B cell (primary cell): ENCODE measurements around the gene DNAJC1. TPM values are rescaled to one million over a fixed set of nuclear protein-coding genes. Genes with fewer than 3 reads are reported as not detected.

Source experiments
- ATAC-seq: fragments of 200-7000 bp; cut with Tn5 transposase; one replicate; pipeline ENCODE4 v1.10.0; 2021; ENCODE audit warnings: low read depth, mild to moderate bottlenecking, moderate number of reproducible peaks, moderate library complexity
- CTCF ChIA-PET: fragments of 350-600 bp; sonication (Branson Sonifier 250); formaldehyde crosslinking; loops from one replicate; lab custom pipeline; 2021; ENCODE audit warnings: antibody characterized with exemption, inconsistent platforms; lab: Charles Lee
- POLR2A ChIA-PET: fragments of 350-600 bp; sonication (Branson Sonifier 250); formaldehyde crosslinking; loops from one replicate; lab custom pipeline; 2021; ENCODE audit warnings: antibody characterized with exemption; lab: Charles Lee
- DNase-seq: peaks from one replicate; pipeline ENCODE4 v3.0.0; 2013
- H2AFZ ChIP-seq: 2 replicates; pipeline ENCODE4 v1.6.1; 2012; ENCODE audit warnings: mild to moderate bottlenecking, low read depth, low read length; ENCODE audit not compliant: insufficient read depth, poor library complexity, severe bottlenecking
- H3K27ac ChIP-seq, 2 donors: 1 replicate in 1 of 2; 2 replicates in 1 of 2; pipeline ENCODE4 v1.5.1; 2012 to 2013; ENCODE audit warnings: low read length in 2 of 2, mild to moderate bottlenecking in 2 of 2, moderate library complexity in 1 of 2
- H3K27me3 ChIP-seq, 4 experiments: fragments of 200-600 bp in 1 of 4; sonication (generic) in 1 of 4; replicated peaks in 1 of 4; 1 replicate in 2 of 4; 2 replicates in 2 of 4; pipeline versions ENCODE4 v1.6.1 to v1.7.0; 2013 to 2016; ENCODE audit warnings: low read length in 3 of 4, mild to moderate bottlenecking in 2 of 4, mixed read lengths in 1 of 4, moderate library complexity in 1 of 4; ENCODE audit not compliant: insufficient read depth in 4 of 4, control insufficient read depth in 3 of 4; ENCODE audit errors: control extremely low read depth in 1 of 4
- H3K36me3 ChIP-seq, 2 experiments: replicated peaks in 1 of 2; 1 replicate in 1 of 2; 2 replicates in 1 of 2; pipeline versions ENCODE4 v1.6.1 to v1.7.1; 2013; ENCODE audit warnings: low read length in 1 of 2; ENCODE audit not compliant: insufficient read depth in 2 of 2, control insufficient read depth in 1 of 2; ENCODE audit errors: control extremely low read depth in 1 of 2, extremely low read depth in 1 of 2
- H3K4me1 ChIP-seq, 2 donors: fragments of 200-600 bp in 1 of 2; sonication (generic) in 1 of 2; 1 replicate in 1 of 2; 2 replicates in 1 of 2; pipeline versions ENCODE4 v1.5.1 to v1.6.1; 2013 to 2017; ENCODE audit warnings: low read length in 2 of 2; ENCODE audit not compliant: control insufficient read depth in 2 of 2, insufficient read depth in 2 of 2
- H3K4me2 ChIP-seq: replicated peaks from 2 replicates; pipeline ENCODE3; 2012; ENCODE audit warnings: mild to moderate bottlenecking, low read depth, low read length; ENCODE audit not compliant: poor library complexity, severe bottlenecking
- H3K4me3 ChIP-seq, 5 experiments: fragments of 200-600 bp in 1 of 5; sonication (generic) in 1 of 5; 1 replicate in 3 of 5; 2 replicates in 2 of 5; pipeline versions ENCODE4 v1.5.1 to v1.7.0; 2011 to 2016; ENCODE audit warnings: low read length in 4 of 5, mild to moderate bottlenecking in 4 of 5, low read depth in 2 of 5, control low read depth in 1 of 5, moderate library complexity in 1 of 5; ENCODE audit not compliant: insufficient read depth in 1 of 5; ENCODE audit errors: control extremely low read depth in 1 of 5, extremely low read depth in 1 of 5
- H3K79me2 ChIP-seq: fragments of 200-600 bp; sonication (generic); one replicate; pipeline ENCODE4 v1.6.0; 2016; ENCODE audit warnings: low read length; ENCODE audit not compliant: control insufficient read depth, insufficient read depth
- H3K9ac ChIP-seq: fragments of 200-600 bp; sonication (generic); 2 replicates; pipeline ENCODE4 v1.6.1; 2017; ENCODE audit warnings: mild to moderate bottlenecking, low read length, moderate library complexity
- H3K9me3 ChIP-seq, 3 donors: one replicate each; pipeline versions ENCODE4 v1.6.1 to v1.7.1; 2013; ENCODE audit warnings: low read length in 2 of 3; ENCODE audit not compliant: control insufficient read depth in 2 of 3, insufficient read depth in 1 of 3; ENCODE audit errors: control extremely low read depth in 1 of 3
- H4K20me1 ChIP-seq: 2 replicates; pipeline ENCODE4 v1.6.0; 2012; ENCODE audit warnings: mild to moderate bottlenecking, low read length; ENCODE audit not compliant: insufficient read depth, control insufficient read depth, poor library complexity, severe bottlenecking
- H3K27ac Mint-ChIP-seq: one replicate; pipeline ENCODE4 v1.8.0; 2021; ENCODE audit warnings: mixed read lengths
- H3K27me3 Mint-ChIP-seq: one replicate; pipeline ENCODE4 v1.8.0; 2021; ENCODE audit warnings: mixed read lengths
- H3K4me1 Mint-ChIP-seq: one replicate; pipeline ENCODE4 v1.8.0; 2021; ENCODE audit warnings: mixed read lengths
- H3K4me3 Mint-ChIP-seq: one replicate; pipeline ENCODE4 v1.8.0; 2021; ENCODE audit warnings: mixed read lengths
- H3K9me3 Mint-ChIP-seq: one replicate; pipeline ENCODE4 v1.8.0; 2022; ENCODE audit warnings: mixed read lengths; ENCODE audit not compliant: insufficient read depth
- CTCF ChIP-seq: fragments of 200-600 bp; IDR thresholded peaks from one replicate; pipeline ENCODE4 v1.8.0; 2022; ENCODE audit warnings: antibody characterized with exemption, mild to moderate bottlenecking
- EZH2 ChIP-seq: IDR thresholded peaks from 2 replicates; pipeline ENCODE4 v1.6.1; 2012; ENCODE audit warnings: borderline replicate concordance, low read depth, mild to moderate bottlenecking, moderate library complexity, low read length; ENCODE audit not compliant: insufficient read depth, poor library complexity, severe bottlenecking
- WGBS: methylation state at CpG from one replicate; pipeline ENCODE4 v1.1.5; 2013; ENCODE audit warnings: missing lambda C conversion rate; ENCODE audit not compliant: insufficient coverage; 5-methylcytosine and 5-hydroxymethylcytosine counted together
- intact Hi-C: fragments of 100-400 bp; cut with micrococcal nuclease; formaldehyde crosslinking; loops from one replicate; pipeline ENCODE4 v1.10.0; 2022
- polyA plus RNA-seq: library from polyadenylated mRNA; depleted of rRNA; stranded (reverse); fragments of >200 nt; gene quantifications from 2 replicates; pipeline ENCODE4 v1.2.3, GENCODE V29; 2012
- total RNA-seq, 2 donors: library from RNA; stranded (reverse); fragments of 120-200 nt in 1 of 2; gene quantifications; 1 replicate in 1 of 2; 2 replicates in 1 of 2; pipeline versions ENCODE4 v1.2.3 to v1.2.4, GENCODE V29; 2013 to 2022

DNAJC1 gene
- total and polyA plus RNA-seq, 2 donors (not counting 1 experiment from before 2014, with no cell fraction given): 9.4 to 15.4 TPM

- TF ChIP-seq EZH2 (no peak), CTCF (no peak)
- H3K27ac ChIP-seq: no peak overlapping the region
- H3K4me2 ChIP-seq: no peak overlapping the region
- H3K9ac ChIP-seq: no peak overlapping the region
- DNase-seq (no peak), ATAC-seq (no peak)
- H3K9me3 Mint-ChIP-seq: no peaks in the 10 kb centered on the region
- H3K36me3 ChIP-seq: peaks cover 2 to 14% of the 10 kb centered on the region in 2 experiments
- no peaks in the 10 kb centered on the region for H3K27me3 Mint-ChIP-seq
- H3K4me3 ChIP-seq: no peak overlapping the region
- no peaks in the 10 kb centered on the region for H4K20me1 ChIP-seq
- POLR2A ChIA-PET: no interaction called here
- no peaks in the 10 kb centered on the region for H3K4me1 ChIP-seq
- no peak overlapping the region for H3K27ac Mint-ChIP-seq
- CTCF ChIA-PET: interaction anchor here (1.2 kb wide), 1 partner anchor 9 kb away, joined by 4 read pairs; no protein-coding TSS in a partner anchor
- H3K4me3 Mint-ChIP-seq: no peak overlapping the region
- no peaks in the 10 kb centered on the region for H3K9me3 ChIP-seq
- no peaks in the 10 kb centered on the region for H3K4me1 Mint-ChIP-seq
- WGBS: 19% methylated on average over 3 of the region's 4 CpGs
- no peak overlapping the region for H2AFZ ChIP-seq
- intact Hi-C loops: no loop called here
- no peaks in the 10 kb centered on the region for H3K27me3 ChIP-seq
- H3K79me2 ChIP-seq: no peaks in the 10 kb centered on the region
These were observed 278.7 kb downstream of the DNAJC1 start for GRCh38 chr10:21724687-21725367.

GRCh38 chr10:21724020-21724589 is 279.4 kb downstream of the DNAJC1 start:
- H3K79me2 ChIP-seq: no peaks in the 10 kb centered on the region
- H2AFZ ChIP-seq: no peak overlapping the region
- no peak for ATAC-seq
- H3K9me3 ChIP-seq: no peaks in the 10 kb centered on the region
- no peak overlapping the region for H3K4me3 Mint-ChIP-seq
- no peaks in the 10 kb centered on the region for H3K4me1 ChIP-seq
- ChIA-PET CTCF (interaction anchor here (1.2 to 3.6 kb wide), 2 partner anchors 8 to 10 kb away, joined by 4 to 8 read pairs; no protein-coding TSS in a partner anchor), POLR2A (no interaction called here)
- intact Hi-C loops: no loop called here
- H3K27me3 ChIP-seq: no peaks in the 10 kb centered on the region
- H3K9me3 Mint-ChIP-seq: no peaks in the 10 kb centered on the region
- H3K36me3 ChIP-seq: peaks cover 0 to 9% of the 10 kb centered on the region in 2 experiments
- H3K9ac ChIP-seq: no peak overlapping the region
- no peak for DNase-seq
- H3K4me3 ChIP-seq: no peak overlapping the region
- H4K20me1 ChIP-seq: no peaks in the 10 kb centered on the region
- TF ChIP-seq CTCF: no peak
- no peak for TF ChIP-seq EZH2
- H3K4me1 Mint-ChIP-seq: no peaks in the 10 kb centered on the region
- no peak overlapping the region for H3K27ac Mint-ChIP-seq
- no peak overlapping the region for H3K27ac ChIP-seq
- WGBS: 83% methylated on average over 2 of the region's 7 CpGs
- H3K27me3 Mint-ChIP-seq: no peaks in the 10 kb centered on the region
- H3K4me2 ChIP-seq: no peak overlapping the region
